DND-41 (cell line): ENCODE data around the gene DNAJA3.

Experiments
- ATAC-seq: fragments of 200-7000 bp; cut with Tn5 transposase; 3 replicates; pipeline ENCODE4 v1.9.1; 2021; ENCODE audit warnings: low read depth; ENCODE audit not compliant: insufficient read depth
- DNase-seq: peaks from one replicate; pipeline ENCODE4 v3.0.0-alpha.2; 2020
- H2AFZ ChIP-seq: 2 replicates; pipeline ENCODE4 v1.6.0; 2012; ENCODE audit warnings: low read depth, low read length
- H3K27ac ChIP-seq: 2 replicates; pipeline ENCODE4 v1.5.1; 2012; ENCODE audit warnings: low read length, inconsistent platforms
- H3K27me3 ChIP-seq: fragments of 200-600 bp; sonication (generic); 2 replicates; pipeline ENCODE4 v1.6.0; 2012; ENCODE audit warnings: low read length, mild to moderate bottlenecking, inconsistent platforms; ENCODE audit not compliant: insufficient read depth, poor library complexity
- H3K36me3 ChIP-seq: 2 replicates; pipeline ENCODE4 v1.5.1; 2012; ENCODE audit warnings: low read length, inconsistent platforms; ENCODE audit not compliant: insufficient read depth
- H3K4me1 ChIP-seq: 2 replicates; pipeline ENCODE4 v1.5.1; 2012; ENCODE audit warnings: mild to moderate bottlenecking, low read length; ENCODE audit not compliant: insufficient read depth
- H3K4me2 ChIP-seq: 2 replicates; pipeline ENCODE4 v1.6.0; 2012; ENCODE audit warnings: mild to moderate bottlenecking, moderate library complexity, low read length, inconsistent platforms; ENCODE audit not compliant: insufficient read depth
- H3K4me3 ChIP-seq, 2 experiments: fragments of 200-600 bp in 1 of 2; shearing (Covaris generic) in 1 of 2; 2 replicates each; pipeline ENCODE4 v1.5.1; 2012 to 2016; ENCODE audit warnings: inconsistent platforms in 2 of 2, low read length in 2 of 2, mild to moderate bottlenecking in 2 of 2, low read depth in 1 of 2, moderate library complexity in 1 of 2
- H3K79me2 ChIP-seq: 2 replicates; pipeline ENCODE4 v1.6.0; 2012; ENCODE audit warnings: low read length, inconsistent platforms; ENCODE audit not compliant: insufficient read depth
- H3K9ac ChIP-seq: 2 replicates; pipeline ENCODE4 v1.6.0; 2012; ENCODE audit warnings: low read depth, mild to moderate bottlenecking, inconsistent platforms, low read length, moderate library complexity
- H3K9me3 ChIP-seq: 2 replicates; pipeline ENCODE4 v1.5.1; 2012; ENCODE audit warnings: low read length, moderate library complexity, mild to moderate bottlenecking, inconsistent platforms; ENCODE audit not compliant: insufficient read depth, severe bottlenecking
- H4K20me1 ChIP-seq: 2 replicates; pipeline ENCODE4 v1.6.0; 2012; ENCODE audit warnings: low read length; ENCODE audit not compliant: insufficient read depth
- EZH2 ChIP-seq: IDR thresholded peaks from 3 replicates; pipeline ENCODE4 v1.6.1; 2012; ENCODE audit warnings: borderline replicate concordance, low read depth, mild to moderate bottlenecking, moderate library complexity, low read length, inconsistent platforms; ENCODE audit not compliant: severe bottlenecking
- TF ChIP-seq, protein P1 (sequence below): IDR thresholded peaks from 2 replicates; pipeline ENCODE4 v1.5.1; 2012; ENCODE audit warnings: borderline replicate concordance, low read length, moderate library complexity, mild to moderate bottlenecking; ENCODE audit not compliant: poor library complexity, severe bottlenecking; ENCODE audit errors: extremely low read depth

DNAJA3 gene

GRCh38 chr16:4399001-4399730, 26.5 kb upstream of the DNAJA3 start:
- Histone ChIP-seq H3K9ac (no peak overlapping the region), H3K79me2 (no peaks in the 10 kb centered on the region), H3K27me3 (no peaks in the 10 kb centered on the region), H3K9me3 (no peaks in the 10 kb centered on the region), H4K20me1 (peaks cover 18% of the 10 kb centered on the region; the same call in 1 of the 2 replicates), H3K4me2 (no peak overlapping the region), H3K36me3 (peaks cover 61% of the 10 kb centered on the region), H3K4me1 (no peaks in the 10 kb centered on the region), H2AFZ (no peak overlapping the region), H3K27ac (no peak overlapping the region), H3K4me3 (no peak overlapping the region)
- no peak for DNase-seq
- no peak for ATAC-seq
- TF ChIP-seq EZH2, result no peak
- TF ChIP-seq, protein P1, sequence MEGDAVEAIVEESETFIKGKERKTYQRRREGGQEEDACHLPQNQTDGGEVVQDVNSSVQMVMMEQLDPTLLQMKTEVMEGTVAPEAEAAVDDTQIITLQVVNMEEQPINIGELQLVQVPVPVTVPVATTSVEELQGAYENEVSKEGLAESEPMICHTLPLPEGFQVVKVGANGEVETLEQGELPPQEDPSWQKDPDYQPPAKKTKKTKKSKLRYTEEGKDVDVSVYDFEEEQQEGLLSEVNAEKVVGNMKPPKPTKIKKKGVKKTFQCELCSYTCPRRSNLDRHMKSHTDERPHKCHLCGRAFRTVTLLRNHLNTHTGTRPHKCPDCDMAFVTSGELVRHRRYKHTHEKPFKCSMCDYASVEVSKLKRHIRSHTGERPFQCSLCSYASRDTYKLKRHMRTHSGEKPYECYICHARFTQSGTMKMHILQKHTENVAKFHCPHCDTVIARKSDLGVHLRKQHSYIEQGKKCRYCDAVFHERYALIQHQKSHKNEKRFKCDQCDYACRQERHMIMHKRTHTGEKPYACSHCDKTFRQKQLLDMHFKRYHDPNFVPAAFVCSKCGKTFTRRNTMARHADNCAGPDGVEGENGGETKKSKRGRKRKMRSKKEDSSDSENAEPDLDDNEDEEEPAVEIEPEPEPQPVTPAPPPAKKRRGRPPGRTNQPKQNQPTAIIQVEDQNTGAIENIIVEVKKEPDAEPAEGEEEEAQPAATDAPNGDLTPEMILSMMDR, result no peak

DNA sequence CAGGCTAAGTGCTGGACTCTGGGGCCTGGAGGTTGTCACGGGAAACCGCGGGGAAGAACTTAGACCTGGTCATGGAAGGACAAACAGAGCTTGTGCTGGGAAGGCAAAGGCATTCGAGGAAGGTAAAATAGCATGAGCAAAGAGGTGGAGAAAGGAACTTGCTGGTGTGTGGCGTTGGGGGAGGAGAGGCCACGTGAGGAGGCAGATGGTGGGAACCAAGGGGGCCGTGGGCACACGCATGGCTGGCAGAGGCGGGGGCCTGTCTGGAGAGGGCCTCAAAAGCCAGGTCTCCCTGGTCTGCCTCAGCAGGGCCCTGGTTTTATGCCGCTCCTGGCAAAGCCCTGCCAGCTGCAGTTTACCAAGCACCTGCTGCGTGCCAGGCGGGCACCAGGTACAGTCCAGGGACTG, 24.6 kb upstream of the DNAJA3 start:
- H3K27ac ChIP-seq, result no peak overlapping the region
- no peak overlapping the region for H3K4me2 ChIP-seq
- no peak overlapping the region for H2AFZ ChIP-seq
- no peaks in the 10 kb centered on the region for H3K4me1 ChIP-seq
- no peaks in the 10 kb centered on the region for H3K79me2 ChIP-seq
- ATAC-seq (no peak), DNase-seq (no peak)
- peaks cover 64% of the 10 kb centered on the region for H3K36me3 ChIP-seq
- H3K9ac ChIP-seq, result no peak overlapping the region
- TF ChIP-seq, protein P1, result no peak
- TF ChIP-seq EZH2, result no peak
- no peak overlapping the region for H3K4me3 ChIP-seq
- no peaks in the 10 kb centered on the region for H3K27me3 ChIP-seq
- H3K9me3 ChIP-seq, result no peaks in the 10 kb centered on the region
- H4K20me1 ChIP-seq, result peaks cover 16% of the 10 kb centered on the region

DNA sequence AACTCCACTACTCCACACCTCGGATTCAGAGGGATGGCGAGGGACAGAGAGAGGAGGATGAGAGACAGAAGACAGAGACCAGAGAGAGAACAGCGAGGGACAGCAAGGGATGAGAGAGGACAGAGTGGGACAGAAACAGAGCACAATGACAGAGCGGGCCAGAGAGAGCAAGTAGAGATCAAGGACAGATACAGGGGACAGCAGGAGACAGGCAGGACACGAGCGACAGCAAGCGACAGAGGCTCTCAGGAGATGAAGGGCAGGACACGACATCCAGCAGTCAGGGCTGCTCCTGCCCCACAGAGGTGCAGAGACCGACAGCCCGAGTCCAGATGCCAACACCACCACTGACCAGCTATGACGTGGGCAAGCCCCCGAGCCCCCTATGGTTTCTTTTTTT, 24.2 kb upstream of the DNAJA3 start:
- H3K27ac ChIP-seq, result no peak overlapping the region
- H3K4me2 ChIP-seq, result no peak overlapping the region
- no peak overlapping the region for H2AFZ ChIP-seq
- ATAC-seq, result no peak
- no peak for TF ChIP-seq EZH2
- TF ChIP-seq, protein P1, result no peak
- peaks cover 65% of the 10 kb centered on the region for H3K36me3 ChIP-seq
- no peak overlapping the region for H3K9ac ChIP-seq
- no peaks in the 10 kb centered on the region for H3K79me2 ChIP-seq
- no peaks in the 10 kb centered on the region for H3K27me3 ChIP-seq
- no peak overlapping the region for H3K4me3 ChIP-seq
- no peaks in the 10 kb centered on the region for H3K9me3 ChIP-seq
- H3K4me1 ChIP-seq, result no peaks in the 10 kb centered on the region
- DNase-seq, result no peak
- peaks cover 16% of the 10 kb centered on the region for H4K20me1 ChIP-seq
